Activated CD8-positive, alpha-beta memory T cell treated with anti-CD3 and anti-CD28 coated beads, Interleukin-2, amount 50 U/mL, for 48 hours (primary cell): ENCODE results near the gene LTBP1.

Source experiments
- DNase-seq: peaks from one replicate; pipeline ENCODE4 v3.0.0-alpha.2; 2020

The LTBP1 gene

GRCh38 chr2:33085646-33086045 lies 138.9 kb downstream of the LTBP1 start:
- no peak for DNase-seq

DNA sequence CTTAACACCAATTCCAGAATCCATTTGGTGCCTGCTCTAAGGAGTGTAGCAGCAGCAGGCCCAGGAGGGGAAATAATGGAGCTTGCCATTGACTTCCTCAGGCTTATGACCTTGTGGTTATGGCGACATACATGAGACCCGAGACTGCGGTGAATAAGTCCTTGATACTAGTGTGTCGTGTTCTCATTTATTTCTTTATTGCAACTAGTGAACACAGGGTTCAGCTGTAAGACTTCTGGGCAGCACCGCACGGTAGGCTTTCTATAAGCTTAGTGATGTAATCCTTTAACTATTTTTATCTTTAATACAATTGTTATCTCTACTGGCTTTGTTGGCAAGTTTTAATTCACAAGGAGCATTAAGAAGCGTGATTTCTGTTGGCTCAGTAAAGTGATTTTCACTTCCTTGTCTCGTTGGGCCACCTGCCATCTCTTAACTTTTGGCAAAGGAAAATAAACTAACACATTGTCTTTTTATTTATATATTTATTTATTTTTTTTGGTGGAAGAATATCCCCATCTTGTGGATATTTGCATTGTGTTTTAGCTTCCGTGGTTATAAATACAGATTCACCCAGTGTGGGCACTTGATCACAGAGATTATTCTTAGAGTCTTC lies 139.8 kb downstream of the LTBP1 start:
- no peak for DNase-seq

DNA sequence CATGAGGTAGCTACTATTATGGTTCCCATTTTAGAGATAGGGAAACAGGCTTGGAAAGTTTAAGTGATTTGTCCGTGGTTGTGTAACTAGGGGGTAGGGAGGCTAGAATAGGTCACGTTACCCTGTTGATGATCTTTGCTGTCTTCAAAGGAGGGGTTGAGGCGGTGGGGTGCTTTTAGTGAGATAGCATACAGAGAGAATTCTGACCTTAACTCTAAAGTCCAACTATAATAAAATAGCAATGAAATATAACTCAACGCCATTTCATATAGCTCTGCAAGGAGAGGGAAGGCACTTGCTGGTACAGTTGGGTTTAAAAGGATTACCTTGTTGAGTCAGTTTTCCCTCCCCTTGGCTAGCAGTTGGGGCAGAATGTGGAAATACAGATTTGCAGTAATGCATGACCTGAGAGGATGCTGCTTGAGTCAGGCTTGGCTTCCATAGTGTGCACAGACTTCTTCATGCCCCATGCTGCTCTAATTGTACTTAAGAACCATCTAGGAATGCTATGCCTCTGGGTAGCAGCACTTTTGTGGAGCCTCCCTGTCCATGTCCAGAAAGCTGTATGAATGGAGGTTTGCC lies 143.9 kb downstream of the LTBP1 start:
- no peak for DNase-seq

DNA sequence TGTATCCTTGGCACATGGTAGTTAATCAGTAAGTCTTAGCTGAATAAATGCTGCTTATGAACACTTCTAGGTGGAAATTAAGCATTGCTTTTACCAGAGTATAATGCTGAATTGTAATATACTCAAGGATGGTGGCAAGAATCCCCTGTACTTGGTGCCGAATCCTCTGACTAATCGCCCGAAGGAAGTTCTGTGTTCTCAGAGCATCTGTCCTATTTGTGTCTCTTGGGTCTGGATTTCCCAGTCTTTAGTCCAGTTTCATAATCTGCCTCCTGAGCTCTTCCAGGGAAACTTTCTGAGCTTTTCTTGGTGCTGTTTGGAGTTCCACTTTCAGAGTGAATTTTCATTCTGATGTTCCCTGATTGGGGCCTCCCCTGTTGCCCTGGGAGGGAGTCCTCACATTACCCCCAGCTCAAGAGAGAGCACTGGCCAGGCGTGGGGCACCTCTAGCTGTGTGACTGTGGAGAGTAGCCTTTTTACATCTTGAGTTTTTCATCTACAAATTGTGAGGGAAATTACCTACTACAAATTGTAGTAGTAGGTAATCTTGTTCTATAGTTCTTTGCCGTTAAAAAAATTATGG lies 144.9 kb downstream of the LTBP1 start:
- no peak for DNase-seq

DNA sequence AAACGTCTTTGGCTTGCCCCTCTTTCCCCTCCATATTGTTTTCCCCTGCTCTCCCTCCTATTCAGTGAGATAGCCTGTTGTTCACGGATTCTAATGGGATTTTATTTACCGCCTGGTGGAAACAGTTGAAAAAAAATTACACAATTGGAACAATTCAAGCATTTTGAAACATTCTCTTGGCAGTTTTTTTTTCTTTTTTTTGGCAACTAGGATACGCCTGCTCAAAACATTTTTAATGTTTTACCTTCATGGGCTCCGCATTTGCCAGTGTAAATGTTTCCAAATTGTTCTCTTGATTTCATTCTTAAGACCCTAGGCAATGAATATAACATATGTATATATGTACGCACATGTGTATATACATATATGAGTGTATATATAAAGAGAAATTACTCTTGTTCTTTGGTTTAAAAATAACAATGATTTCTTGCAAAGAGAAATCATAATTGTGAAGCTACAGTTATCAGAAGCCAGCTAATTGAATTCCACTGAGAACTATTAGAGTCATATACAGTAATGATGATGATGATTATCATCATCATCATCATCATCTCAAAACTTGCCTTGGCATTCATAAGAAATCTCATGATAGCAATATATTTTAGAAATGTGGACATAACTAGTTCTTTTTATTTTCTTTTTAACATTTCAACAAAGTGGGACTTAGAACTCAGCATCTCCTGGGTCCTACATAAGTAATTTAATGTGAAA lies 146.7 kb downstream of the LTBP1 start:
- DNase-seq: no peak

- no peak for DNase-seq
Observed at GRCh38 chr2:33094303-33094702, 147.6 kb downstream of the LTBP1 start.

- DNase-seq: no peak
Observed at GRCh38 chr2:33099989-33100388, 153.2 kb downstream of the LTBP1 start.

GRCh38 chr2:33100921-33101320 lies 154.2 kb downstream of the LTBP1 start:
- DNase-seq: no peak

DNA sequence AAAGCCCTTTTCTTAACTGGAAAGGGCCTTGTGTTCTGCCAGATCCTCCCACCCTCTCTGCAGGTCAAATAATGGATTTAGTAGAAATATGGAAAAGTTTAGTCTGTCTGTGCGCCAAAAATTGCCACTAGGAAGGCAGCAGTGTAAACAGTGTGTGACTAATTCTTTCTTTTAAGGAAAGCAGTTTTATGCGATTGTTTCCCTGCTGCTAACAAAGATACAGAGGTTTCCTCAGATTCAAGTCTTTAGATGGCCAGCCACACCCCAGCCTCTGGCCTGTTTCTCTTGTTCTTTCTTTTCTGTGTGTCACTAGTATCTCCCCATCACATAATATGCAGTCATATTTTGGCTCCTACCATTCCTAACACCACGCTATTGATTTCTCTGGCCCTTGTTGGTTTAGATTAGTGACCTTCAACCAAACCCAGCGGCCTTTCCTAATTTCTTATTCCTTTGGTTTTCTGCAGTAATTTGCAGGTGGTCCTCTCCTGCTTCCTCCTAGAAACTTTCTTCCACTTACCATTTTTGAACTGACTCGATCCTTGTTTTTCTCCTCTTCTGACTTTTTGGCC lies 157.4 kb downstream of the LTBP1 start:
- DNase-seq: no peak

GRCh38 chr2:33104726-33105125 lies 158.0 kb downstream of the LTBP1 start:
- DNase-seq: no peak

DNA sequence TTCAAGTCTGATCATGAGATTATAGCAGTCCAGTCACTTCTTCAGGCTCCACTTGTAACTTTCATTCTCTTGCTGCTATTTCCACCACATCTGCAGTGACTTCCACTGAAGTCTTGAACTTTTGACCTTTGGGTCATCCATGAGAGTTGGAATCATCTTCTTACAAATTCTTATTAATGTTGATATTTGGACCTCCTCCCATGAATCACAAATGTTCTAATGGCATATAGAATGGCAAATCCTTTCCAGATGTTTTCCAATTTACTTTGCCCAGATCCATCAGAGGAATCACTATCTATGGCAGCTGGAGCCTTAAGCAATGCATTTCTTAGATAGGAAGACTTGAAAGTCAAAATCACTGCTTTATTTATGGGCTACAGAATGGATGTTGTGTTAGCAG lies 159.4 kb downstream of the LTBP1 start:
- no peak for DNase-seq

- no peak for DNase-seq
Observed at GRCh38 chr2:33107690-33108482, 161.1 kb downstream of the LTBP1 start.

GRCh38 chr2:33108483-33109443 lies 162.0 kb downstream of the LTBP1 start:
- no peak for DNase-seq

GRCh38 chr2:33110461-33110860 lies 163.7 kb downstream of the LTBP1 start:
- no peak for DNase-seq

- DNase-seq: no peak
Observed at GRCh38 chr2:33111002-33111446, 164.3 kb downstream of the LTBP1 start.

DNA sequence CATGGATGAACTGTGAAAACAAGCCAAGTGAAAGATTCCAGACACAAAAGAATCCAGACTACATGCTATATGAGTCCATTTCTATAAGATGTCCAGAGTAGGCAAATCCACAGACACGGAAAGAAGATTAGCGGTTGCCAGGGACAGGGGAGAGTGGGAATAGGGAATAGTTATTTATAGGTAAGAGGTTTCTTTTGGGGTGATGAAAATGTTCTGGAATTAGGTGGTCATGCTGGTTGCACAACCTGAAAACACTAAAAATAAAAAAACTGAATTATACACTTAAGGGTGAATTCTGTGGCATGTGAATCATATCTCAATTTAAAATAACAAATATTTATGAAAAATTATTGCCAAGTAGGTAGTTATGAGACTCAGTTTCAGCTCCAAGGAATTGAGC lies 168.4 kb downstream of the LTBP1 start:
- DNase-seq: no peak

- DNase-seq: no peak
Observed at GRCh38 chr2:33115728-33116127, 169.0 kb downstream of the LTBP1 start.

- no peak for DNase-seq
Observed at GRCh38 chr2:33116799-33117198, 170.0 kb downstream of the LTBP1 start.

DNA sequence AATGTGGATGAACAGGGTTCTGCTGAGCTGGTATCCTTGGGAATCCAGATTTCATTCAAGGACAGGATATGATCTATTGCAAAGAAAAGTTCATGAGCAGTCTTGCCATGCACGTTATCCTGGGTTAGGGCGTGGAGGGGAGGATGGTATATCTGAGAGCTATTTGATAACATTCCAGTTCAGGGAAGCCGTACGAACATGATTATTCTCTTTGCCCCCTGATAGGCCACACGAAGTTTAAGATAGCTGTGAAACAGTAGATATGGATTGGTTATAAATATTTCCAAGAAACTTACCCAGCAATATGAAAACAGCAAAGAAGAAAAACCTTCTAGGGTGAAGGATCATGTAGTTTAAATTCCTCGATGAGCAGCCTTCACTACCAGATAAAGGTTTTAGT lies 171.9 kb downstream of the LTBP1 start:
- no peak for DNase-seq

- DNase-seq: no peak
Observed at GRCh38 chr2:33121416-33121815, 174.7 kb downstream of the LTBP1 start.

- DNase-seq: no peak
Observed at GRCh38 chr2:33121925-33122324, 175.2 kb downstream of the LTBP1 start.

DNA sequence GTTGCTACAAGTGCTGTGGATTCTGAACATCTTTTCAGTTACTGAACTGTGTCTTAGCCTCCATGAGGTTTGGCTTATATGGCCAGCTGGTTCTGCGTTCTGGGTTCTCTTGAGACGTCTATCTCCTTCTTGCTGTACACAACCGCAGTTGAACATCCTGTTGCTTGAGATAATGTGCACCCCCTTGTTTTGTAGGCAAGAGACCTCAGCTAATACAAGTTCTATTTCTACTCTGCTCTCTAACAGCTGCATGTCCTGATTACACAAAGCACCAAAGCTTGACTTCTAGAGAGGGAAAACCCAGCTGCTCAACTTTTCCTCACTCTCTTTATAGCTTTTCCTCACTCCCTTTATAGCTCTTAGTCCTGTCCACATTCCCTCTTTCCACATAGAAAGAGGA lies 176.0 kb downstream of the LTBP1 start:
- no peak for DNase-seq
